GM19395 (cell line): ENCODE data around the gene SLC23A2.
"Not testable (repeated sequence)": the region's sequence is repeated elsewhere in the genome, so short reads cannot be mapped to it uniquely, and the experiment has no call there.

Experiments used
- ATAC-seq: cut with Tn5 transposase; IDR thresholded peaks from one replicate; pipeline ENCODE4 v1.9.1; 2021; ENCODE audit warnings: mild to moderate bottlenecking, moderate library complexity; ENCODE audit not compliant: unreplicated experiment

The SLC23A2 gene

DNA sequence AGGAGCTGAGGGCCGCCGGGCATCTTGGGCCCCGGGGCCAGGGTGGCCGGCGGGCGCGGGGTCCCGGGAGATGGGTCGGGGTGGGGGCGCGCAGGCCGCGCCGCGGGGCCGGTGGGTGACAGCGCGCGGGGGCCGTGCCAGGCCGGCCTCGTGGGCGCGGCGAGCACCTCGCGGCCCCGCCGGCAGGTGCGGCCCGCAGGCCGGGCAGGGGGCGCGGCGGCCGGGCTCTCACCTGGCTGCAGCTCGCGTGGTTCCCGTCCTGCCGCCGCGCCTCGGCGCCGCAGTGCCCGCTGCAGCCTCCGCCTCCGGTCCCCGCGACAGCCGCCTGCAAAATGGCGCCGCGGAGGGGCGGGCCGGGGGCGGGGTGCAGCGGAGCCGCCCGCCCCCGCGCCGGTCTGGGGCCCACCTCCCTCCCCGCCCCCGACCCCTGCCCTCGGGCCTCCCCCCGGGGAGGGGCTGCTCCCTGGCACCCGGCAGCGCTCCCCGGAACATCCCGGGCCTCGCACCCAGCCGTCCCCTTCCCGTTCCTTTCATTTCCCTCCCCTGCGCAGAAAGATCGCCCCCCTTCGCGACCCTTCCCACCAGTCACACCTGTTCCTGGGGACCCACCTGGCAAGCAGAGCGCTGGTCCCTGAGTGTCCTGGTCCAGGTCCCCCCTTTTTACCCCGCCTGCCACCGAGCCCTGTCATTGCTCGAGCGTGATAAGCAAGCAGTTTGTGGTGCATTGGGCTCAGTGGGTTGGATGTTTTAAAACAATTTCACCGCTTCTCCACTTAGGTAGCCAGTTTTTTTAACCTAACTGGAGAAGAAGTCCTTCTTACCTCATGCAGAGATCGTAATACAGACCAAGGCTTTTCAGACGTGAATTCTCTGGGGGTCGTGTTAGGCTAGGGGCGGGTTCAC is at the start of gene SLC23A2:
SLC23A2 (minus strand) TSS at position 337 of the 903 bp plus-strand sequence. CDS start 68,948 bp downstream, outside the sequence.
- ATAC-seq, result no peak

- no peak for ATAC-seq
Measured at GRCh38 chr20:5046656-5047339, 45.5 kb upstream of the SLC23A2 start.

GRCh38 chr20:5045906-5046305 is 44.6 kb upstream of the SLC23A2 start:
- no peak for ATAC-seq

GRCh38 chr20:5044075-5044620 is 42.8 kb upstream of the SLC23A2 start:
- no peak for ATAC-seq

DNA sequence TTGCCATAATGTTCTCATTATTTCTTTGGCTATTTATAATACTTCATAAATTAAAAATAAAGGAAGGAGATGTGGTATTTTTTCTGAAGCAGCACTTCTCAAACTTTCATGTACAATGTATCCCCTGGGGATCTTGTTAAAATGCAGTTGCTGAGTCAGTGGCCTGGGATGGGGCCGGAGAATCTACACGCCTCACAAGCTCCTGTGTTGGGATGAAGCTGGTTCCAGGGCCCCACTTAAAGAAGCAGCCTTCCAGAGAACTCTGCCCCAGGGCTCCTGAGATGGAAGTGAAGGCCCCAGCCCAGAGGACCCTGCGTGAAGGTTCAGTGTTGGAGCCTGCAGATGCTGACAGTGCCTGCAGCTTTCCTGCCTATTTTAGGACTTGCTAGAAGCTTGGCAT is 40.1 kb upstream of the SLC23A2 start:
- no peak for ATAC-seq

GRCh38 chr20:5040345-5040744 is 39.0 kb upstream of the SLC23A2 start:
- ATAC-seq, result no peak

DNA sequence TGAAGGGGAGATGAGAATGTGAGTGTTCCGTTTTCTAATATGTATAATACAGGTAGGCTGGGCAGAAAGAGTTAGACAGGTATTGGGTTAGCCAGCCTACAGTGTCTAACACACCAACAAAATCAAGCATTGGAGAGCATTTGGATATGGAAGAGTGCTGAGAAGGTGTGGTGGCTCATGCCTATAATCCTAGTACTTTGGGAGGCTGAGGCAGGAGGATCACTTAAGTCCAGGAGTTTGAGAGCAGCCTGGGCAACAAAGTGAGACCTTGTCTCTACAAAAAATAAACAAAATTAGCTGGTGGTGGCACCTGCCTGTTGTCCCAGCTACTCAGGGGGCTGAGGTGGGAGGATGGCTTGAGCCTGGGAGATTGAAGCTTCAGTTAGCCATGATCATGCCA is 38.6 kb upstream of the SLC23A2 start:
- no peak for ATAC-seq

GRCh38 chr20:5039255-5039657 is 37.9 kb upstream of the SLC23A2 start:
- ATAC-seq, result no peak

DNA sequence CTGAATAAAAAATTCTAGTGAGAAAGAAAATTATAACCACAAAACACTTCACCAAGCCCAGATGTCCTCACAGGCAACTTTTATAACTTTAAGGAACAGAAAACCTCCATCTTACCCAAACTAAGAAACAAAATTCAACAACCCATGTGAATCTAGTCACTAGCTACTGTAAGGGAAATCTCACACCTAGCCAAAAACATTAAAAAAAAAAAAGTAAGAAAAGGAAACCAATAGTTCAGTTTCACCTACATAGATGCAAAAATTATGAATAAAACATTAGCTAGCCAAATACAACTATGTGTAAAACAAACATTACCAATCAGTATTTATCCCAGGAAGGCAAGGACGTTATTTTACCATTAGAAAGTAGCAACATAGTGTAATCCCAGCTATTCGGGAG is 35.5 kb upstream of the SLC23A2 start:
- ATAC-seq, result no peak

DNA sequence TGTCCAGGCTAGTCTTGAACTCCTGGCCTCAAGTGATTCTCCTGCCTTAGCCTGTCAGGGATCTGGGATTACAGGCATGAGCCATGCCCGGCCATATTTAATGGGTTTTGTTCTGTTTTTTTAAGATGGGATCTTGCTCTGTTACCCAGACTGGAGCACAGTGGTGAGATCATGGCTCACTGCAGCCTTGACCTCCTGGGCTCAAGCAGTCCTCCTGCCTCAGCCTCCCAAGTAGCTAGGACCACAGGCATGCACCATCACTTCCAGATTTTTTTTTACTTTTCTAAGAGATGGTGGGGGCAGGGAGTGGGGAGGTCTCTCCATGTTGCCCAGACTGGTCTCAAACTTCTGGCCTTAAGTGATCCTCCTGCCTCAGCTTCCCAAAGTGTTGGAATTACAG is 34.2 kb upstream of the SLC23A2 start:
- not testable (repeated sequence) for ATAC-seq

DNA sequence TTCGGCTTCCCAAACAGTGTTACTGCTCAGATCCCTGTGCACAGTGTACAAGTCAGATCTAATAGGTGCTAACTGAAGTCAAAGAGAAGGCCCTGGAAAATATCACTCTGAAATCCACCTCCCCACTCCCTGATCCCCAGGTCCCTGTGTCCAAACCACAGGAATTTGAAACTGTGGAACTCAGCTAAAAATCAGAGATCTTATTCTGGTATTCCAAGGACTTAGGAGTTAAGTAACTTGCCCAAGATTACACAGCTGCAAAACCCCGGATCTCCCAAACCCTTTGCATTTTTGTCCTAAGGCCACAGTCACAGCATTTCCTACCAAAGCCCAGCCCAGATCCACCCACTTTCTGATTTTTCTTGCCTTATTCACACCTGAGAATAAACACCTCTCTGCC is 32.3 kb upstream of the SLC23A2 start:
- ATAC-seq, result no peak

- not testable (repeated sequence) for ATAC-seq
Measured at GRCh38 chr20:5031701-5032100, 30.4 kb upstream of the SLC23A2 start.

GRCh38 chr20:5031206-5031557 is 29.9 kb upstream of the SLC23A2 start:
- ATAC-seq, result no peak

- no peak for ATAC-seq
Measured at GRCh38 chr20:5030348-5031205, 29.3 kb upstream of the SLC23A2 start.

DNA sequence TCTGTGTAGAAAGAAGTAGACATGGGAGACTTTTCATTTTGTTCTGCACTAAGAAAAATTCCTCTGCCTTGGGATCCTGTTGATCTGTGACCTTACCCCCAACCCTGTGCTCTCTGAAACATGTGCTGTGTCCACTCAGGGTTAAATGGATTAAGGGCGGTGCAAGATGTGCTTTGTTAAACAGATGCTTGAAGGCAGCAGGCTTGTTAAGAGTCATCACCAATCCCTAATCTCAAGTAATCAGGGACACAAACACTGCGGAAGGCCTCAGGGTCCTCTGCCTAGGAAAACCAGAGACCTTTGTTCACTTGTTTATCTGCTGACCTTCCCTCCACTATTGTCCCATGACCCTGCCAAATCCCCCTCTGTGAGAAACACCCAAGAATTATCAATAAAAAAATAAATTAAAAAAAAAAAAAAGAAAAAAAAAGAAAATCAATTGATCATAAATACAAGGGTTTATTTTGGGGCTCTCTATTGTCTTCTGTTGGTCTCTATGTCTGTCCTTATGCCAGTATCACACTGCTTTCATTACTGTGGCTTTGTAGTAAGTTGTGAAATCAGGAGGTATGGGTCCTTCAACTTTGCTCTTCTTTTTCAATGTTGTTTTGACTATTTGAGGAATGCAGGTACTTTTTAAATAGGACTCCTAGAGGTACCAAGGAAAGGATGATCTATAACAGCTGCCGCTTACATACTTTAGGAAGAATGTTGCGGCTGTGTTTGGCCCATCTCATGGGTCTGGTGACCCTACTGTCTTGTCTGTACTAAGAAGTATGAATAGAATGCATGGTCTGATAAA is 27.1 kb upstream of the SLC23A2 start:
- not testable (repeated sequence) for ATAC-seq

- ATAC-seq, result no peak
Measured at GRCh38 chr20:5024982-5025381, 23.7 kb upstream of the SLC23A2 start.

DNA sequence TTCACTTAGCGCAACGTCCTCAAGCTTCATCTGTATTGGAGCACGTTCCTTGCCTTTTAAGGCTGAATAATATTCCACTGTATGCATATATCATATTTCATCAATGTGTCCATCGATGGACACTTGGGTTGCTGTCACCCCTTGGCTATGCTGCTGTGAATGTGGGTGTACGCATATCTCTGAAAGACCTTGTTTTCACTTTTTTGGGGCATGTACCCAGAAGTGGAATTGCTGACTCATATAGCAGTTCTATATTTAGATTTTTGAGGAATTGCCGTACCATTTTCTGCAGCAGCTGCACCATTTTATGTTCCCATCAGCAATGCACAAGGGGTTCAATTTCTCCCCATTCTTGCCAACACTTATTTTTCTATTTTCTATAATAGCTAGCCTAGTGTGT is 22.8 kb upstream of the SLC23A2 start:
- no peak for ATAC-seq

DNA sequence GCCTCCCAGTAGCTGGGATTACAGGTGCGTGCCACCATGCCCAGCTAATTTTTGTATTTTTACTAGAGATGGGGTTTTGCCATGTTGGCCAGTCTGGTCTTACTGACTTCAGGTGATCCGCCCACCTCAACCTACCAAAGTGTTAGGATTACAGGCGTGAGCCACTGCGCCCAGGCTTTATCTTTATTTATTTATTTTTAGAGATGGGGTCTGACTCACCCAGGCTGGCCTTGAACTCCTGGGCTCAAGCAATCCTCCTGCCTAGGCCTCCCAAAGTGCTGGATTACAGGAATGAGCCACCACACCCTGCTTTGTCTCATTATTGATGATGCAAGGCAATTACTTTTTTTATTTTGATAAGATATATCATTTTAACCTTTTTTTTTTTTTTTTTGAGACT is 21.9 kb upstream of the SLC23A2 start:
- ATAC-seq, result not testable (repeated sequence)

- ATAC-seq, result no peak
Measured at GRCh38 chr20:5020760-5021159, 19.4 kb upstream of the SLC23A2 start.
